Neural cell (in vitro differentiated cells): Measurements from ENCODE around the gene EPN1.

Experiments
- CTCF ChIP-seq: fragments of 450-650 bp; IDR thresholded peaks from 2 replicates; pipeline ENCODE4 v1.5.1; 2014; ENCODE audit warnings: antibody characterized with exemption, mild to moderate bottlenecking, moderate library complexity; ENCODE audit not compliant: poor library complexity, severe bottlenecking
- EZH2 ChIP-seq: fragments of 200-600, 300-800 bp; shearing (Covaris generic), sonication (generic); IDR thresholded peaks from 2 replicates; pipeline ENCODE4 v1.6.1; 2014; ENCODE audit warnings: antibody characterized with exemption, low read length, borderline replicate concordance, mild to moderate bottlenecking; ENCODE audit not compliant: insufficient read depth, poor library complexity, severe bottlenecking
- REST ChIP-seq: IDR thresholded peaks from 2 replicates; pipeline ENCODE4 v1.6.1; 2012; ENCODE audit warnings: borderline replicate concordance
- TAF1 ChIP-seq: IDR thresholded peaks from 2 replicates; pipeline ENCODE4 v1.6.1; 2012; ENCODE audit warnings: low read depth

DNA sequence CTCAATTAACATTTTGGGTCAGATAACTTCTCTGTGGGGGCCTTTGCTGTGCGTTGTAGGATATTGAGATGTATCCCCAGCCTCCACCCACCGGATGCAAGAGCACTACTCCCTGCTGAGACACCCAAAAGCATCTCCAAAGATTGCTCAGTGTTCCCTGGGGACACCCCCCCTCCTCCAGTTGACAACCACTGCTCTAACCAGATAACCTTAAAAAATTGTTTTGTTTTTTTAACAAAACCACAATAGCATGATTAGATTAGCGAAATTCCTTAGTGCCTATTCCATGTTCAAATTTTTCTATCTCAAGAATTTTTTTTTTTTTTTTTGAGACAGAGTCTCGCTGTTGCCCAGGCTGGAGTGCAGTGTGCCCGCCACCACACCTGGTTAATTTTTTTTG, 2.6 kb upstream of the EPN1 start:
- TF ChIP-seq REST (no peak), CTCF (no peak), EZH2 (no peak), TAF1 (no peak)
